Cardiac muscle cell (in vitro differentiated cells and primary cell): ENCODE results near the gene NPNT. TPM values are rescaled to one million over a fixed set of nuclear protein-coding genes. Genes with fewer than 3 reads are reported as not detected.

Experiments
- DNase-seq, 2 donors: peaks; one replicate each; pipeline versions ENCODE4 v3.0.0 to v3.0.0-alpha.2; 2010 to 2017; ENCODE audit warnings: low read depth in 1 of 2, low spot score in 1 of 2
- H3K27ac ChIP-seq: fragments of 200-600 bp; sonication (generic); 2 replicates; pipeline ENCODE4 v1.5.1; 2016
- H3K27me3 ChIP-seq: fragments of 200-600 bp; sonication (generic); 2 replicates; pipeline ENCODE4 v1.6.0; 2016; ENCODE audit warnings: control low read depth
- H3K36me3 ChIP-seq: fragments of 200-600 bp; sonication (generic); 2 replicates; pipeline ENCODE4 v1.5.1; 2016; ENCODE audit warnings: control low read depth
- H3K4me1 ChIP-seq: fragments of 200-600 bp; sonication (generic); 2 replicates; pipeline ENCODE4 v1.8.1; 2017; ENCODE audit warnings: low read depth, mild to moderate bottlenecking, mixed run types
- H3K4me3 ChIP-seq: fragments of 200-600 bp; sonication (generic); 2 replicates; pipeline ENCODE4 v1.5.1; 2016; ENCODE audit warnings: mild to moderate bottlenecking
- H3K9me3 ChIP-seq: fragments of 200-600 bp; sonication (generic); 2 replicates; pipeline ENCODE4 v1.5.1; 2017; ENCODE audit warnings: low read depth, mild to moderate bottlenecking, control low read depth
- CTCF ChIP-seq: IDR thresholded peaks from 2 replicates; pipeline ENCODE4 v1.5.1; 2012; ENCODE audit warnings: low read depth, mild to moderate bottlenecking, low read length
- polyA plus RNA-seq: library from polyadenylated mRNA; unstranded; fragments of >200 nt; fragmentation: Nextera tagmentation; extraction: Ambion mirVana; gene quantifications from 2 replicates; pipeline ENCODE4 v1.2.1, GENCODE V29; 2016
- total RNA-seq: library from RNA; depleted of rRNA; stranded (reverse); fragments of >200 nt; gene quantifications from 2 replicates; pipeline ENCODE4 v1.2.3, GENCODE V29; 2016

Gene NPNT
- total and polyA plus RNA-seq, 2 experiments from 2014 or later = 22.0 to 39.8 TPM

- Histone ChIP-seq H3K4me1 (no peaks in the 10 kb centered on the region), H3K4me3 (no peak overlapping the region), H3K9me3 (no peaks in the 10 kb centered on the region), H3K27me3 (no peaks in the 10 kb centered on the region), H3K27ac (no peak overlapping the region), H3K36me3 (no peaks in the 10 kb centered on the region)
- no peak for DNase-seq
- TF ChIP-seq CTCF = no peak
Observed at GRCh38 chr4:105988671-105989070, 93.4 kb downstream of the NPNT start.

- no peaks in the 10 kb centered on the region for H3K27me3 ChIP-seq
- no peak overlapping the region for H3K4me3 ChIP-seq
- TF ChIP-seq CTCF = no peak
- no peaks in the 10 kb centered on the region for H3K36me3 ChIP-seq
- no peaks in the 10 kb centered on the region for H3K9me3 ChIP-seq
- no peak overlapping the region for H3K27ac ChIP-seq
- DNase-seq = no peak
- no peaks in the 10 kb centered on the region for H3K4me1 ChIP-seq
Observed at GRCh38 chr4:105989485-105990242, 94.4 kb downstream of the NPNT start.

GRCh38 chr4:105990933-105991332 is 95.7 kb downstream of the NPNT start:
- H3K27ac ChIP-seq = no peak overlapping the region
- H3K4me3 ChIP-seq = no peak overlapping the region
- no peaks in the 10 kb centered on the region for H3K27me3 ChIP-seq
- H3K4me1 ChIP-seq = no peaks in the 10 kb centered on the region
- H3K36me3 ChIP-seq = no peaks in the 10 kb centered on the region
- DNase-seq = peak in 1 of 2 donors; percentile 41
- no peaks in the 10 kb centered on the region for H3K9me3 ChIP-seq
- no peak for TF ChIP-seq CTCF

GRCh38 chr4:105991726-105992125 is 96.5 kb downstream of the NPNT start:
- Histone ChIP-seq H3K4me1 (peaks cover 1% of the 10 kb centered on the region), H3K9me3 (no peaks in the 10 kb centered on the region), H3K27ac (no peak overlapping the region)

GRCh38 chr4:105992641-105993305 is 97.5 kb downstream of the NPNT start:
- H3K9me3 ChIP-seq = no peaks in the 10 kb centered on the region
- H3K27ac ChIP-seq = no peak overlapping the region
- no peaks in the 10 kb centered on the region for H3K36me3 ChIP-seq
- no peaks in the 10 kb centered on the region for H3K27me3 ChIP-seq
- peaks cover 8% of the 10 kb centered on the region for H3K4me1 ChIP-seq
- TF ChIP-seq CTCF = no peak
- no peak overlapping the region for H3K4me3 ChIP-seq
- DNase-seq = no peak

More at GRCh38 chr4:105991726-105992125, 96.5 kb downstream of the NPNT start:
- no peak for TF ChIP-seq CTCF
- Histone ChIP-seq H3K27me3 (no peaks in the 10 kb centered on the region), H3K36me3 (no peaks in the 10 kb centered on the region), H3K4me3 (no peak overlapping the region)
- no peak for DNase-seq
